ENCODE measurements around the gene MRRF. TPM values are rescaled to one million over a fixed set of nuclear protein-coding genes. Genes with fewer than 3 reads are reported as not detected.
"Not testable (repeated sequence)": the region's sequence is repeated elsewhere in the genome, so short reads cannot be mapped to it uniquely, and the experiment has no call there.

Gene MRRF
- total and polyA plus RNA-seq, 2 donors: 22.7 to 42.0 TPM

DNA sequence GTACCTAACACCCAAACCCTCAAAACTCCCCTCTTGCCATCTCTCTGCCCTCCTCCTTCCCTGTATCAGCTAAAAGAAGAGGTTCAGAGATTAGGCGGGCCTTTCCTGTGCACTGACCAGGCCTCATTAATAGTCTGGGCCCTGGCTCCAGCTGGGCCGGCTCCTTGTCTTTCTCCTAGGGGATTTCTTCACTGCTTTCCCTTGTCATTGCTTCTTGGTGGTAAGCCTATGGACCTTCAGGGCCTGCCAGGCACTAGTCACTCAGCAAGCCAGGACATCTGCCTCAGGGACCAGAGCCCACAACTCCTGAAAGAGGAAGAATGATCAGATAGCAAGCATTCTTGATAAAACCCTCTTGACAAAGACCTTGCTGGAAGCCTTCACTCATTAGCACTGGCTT lies 50.9 kb downstream of the MRRF start:
- 61% methylated on average over 2 of the region's 2 CpGs for WGBS
- peaks cover 6% of the 10 kb centered on the region for H3K36me3 ChIP-seq (ENCODE audit: insufficient read depth)
- no peak overlapping the region for H3K4me3 ChIP-seq (ENCODE audit: low read depth, low read length)
- no peak overlapping the region for H3K27ac ChIP-seq (ENCODE audit: low read depth)
- no peaks in the 10 kb centered on the region for H3K4me1 ChIP-seq (ENCODE audit: insufficient read depth)
- DNase-seq (ENCODE audit: extremely low spot score): no peak

DNA sequence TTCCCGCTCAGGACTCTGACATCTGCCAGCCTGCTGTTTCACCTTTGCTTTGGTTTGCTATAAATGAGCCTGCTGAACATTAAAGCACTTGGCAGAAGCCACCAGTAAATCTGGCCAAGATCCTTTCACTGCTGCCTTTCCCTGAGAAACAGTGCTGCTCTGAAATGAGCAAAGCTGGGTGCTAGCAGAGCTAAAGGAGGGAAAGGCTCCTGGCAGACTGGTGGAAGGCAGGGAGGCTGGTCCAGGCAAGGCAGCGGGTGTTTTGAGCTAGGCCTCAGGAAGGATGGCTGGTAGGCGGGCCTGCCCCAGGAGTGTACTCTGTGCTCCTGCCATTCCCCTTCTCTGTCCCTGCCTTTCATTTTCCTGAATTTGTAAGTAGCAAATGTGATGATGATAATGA lies 53.6 kb downstream of the MRRF start:
- H3K4me3 ChIP-seq (ENCODE audit: low read depth, low read length): no peak overlapping the region
- no peak overlapping the region for H3K27ac ChIP-seq (ENCODE audit: low read depth)
- no peaks in the 10 kb centered on the region for H3K4me1 ChIP-seq (ENCODE audit: insufficient read depth)
- peaks cover 3% of the 10 kb centered on the region for H3K36me3 ChIP-seq (ENCODE audit: insufficient read depth)
- no peak for DNase-seq (ENCODE audit: extremely low spot score)
- WGBS: 46% methylated on average over 3 of the region's 3 CpGs

DNA sequence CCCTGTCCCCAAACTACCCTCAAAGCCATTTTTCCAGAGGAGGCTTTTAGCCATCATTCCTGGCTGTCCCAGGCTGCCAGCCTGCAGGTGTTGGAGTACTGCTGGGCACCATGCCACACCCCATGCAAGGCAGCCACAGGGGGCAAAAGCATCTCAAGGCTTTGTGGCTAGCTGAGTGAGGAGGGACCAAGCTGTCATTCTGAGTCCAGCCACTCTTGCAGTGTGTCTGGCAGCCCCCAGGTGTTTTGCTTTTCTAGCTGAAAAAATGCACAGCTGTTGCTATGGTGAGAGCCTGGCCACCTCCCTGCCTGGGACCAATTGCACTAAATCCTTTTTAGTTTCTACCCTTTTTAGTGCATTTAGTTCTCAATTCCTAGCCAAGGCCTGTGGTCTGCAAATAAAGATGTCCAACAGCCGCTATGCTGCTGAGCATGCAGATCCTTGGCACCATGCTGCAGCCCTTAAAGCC lies 55.8 kb downstream of the MRRF start:
- 37% methylated on average over 1 of the region's 1 CpG for WGBS
- no peak for DNase-seq (ENCODE audit: extremely low spot score)
- Histone ChIP-seq H3K4me3 (ENCODE audit: low read depth, low read length) (no peak overlapping the region), H3K4me1 (ENCODE audit: insufficient read depth) (no peaks in the 10 kb centered on the region), H3K36me3 (ENCODE audit: insufficient read depth) (no peaks in the 10 kb centered on the region), H3K27ac (ENCODE audit: low read depth) (no peak overlapping the region)

GRCh38 chr9:122322553-122322952 lies 57.9 kb downstream of the MRRF start:
- no peak overlapping the region for H3K27ac ChIP-seq (ENCODE audit: low read depth)

DNA sequence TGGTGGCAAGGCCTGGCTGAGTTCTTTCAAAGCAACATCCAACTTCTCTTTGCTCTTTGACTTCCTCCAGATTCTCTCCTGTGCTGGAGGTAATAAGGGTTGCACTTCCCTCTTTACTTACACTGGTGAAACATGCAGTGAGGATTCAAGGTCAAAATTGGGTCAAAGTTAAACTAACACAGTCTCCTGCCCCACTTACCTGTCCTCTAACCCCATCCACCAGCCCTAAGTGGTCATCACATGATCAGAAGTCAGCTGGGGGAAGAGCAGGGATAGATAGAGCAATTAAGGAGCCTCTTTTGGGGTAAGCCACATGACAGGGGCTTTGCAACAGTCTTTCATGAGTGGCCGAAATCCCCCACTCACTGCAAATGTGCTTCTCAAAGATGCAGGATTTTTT lies 60.0 kb downstream of the MRRF start:
- DNase-seq (ENCODE audit: extremely low spot score); H3K27ac ChIP-seq (ENCODE audit: low read depth); H3K36me3 ChIP-seq (ENCODE audit: insufficient read depth); H3K4me1 ChIP-seq (ENCODE audit: insufficient read depth); H3K4me3 ChIP-seq (ENCODE audit: low read depth, low read length): not testable (repeated sequence)
- 48% methylated on average over 1 of the region's 1 CpG for WGBS

More at GRCh38 chr9:122322553-122322952, 57.9 kb downstream of the MRRF start:
- no peak for DNase-seq (ENCODE audit: extremely low spot score)
- 88% methylated on average over 2 of the region's 2 CpGs for WGBS
- Histone ChIP-seq H3K4me3 (ENCODE audit: low read depth, low read length) (no peak overlapping the region), H3K4me1 (ENCODE audit: insufficient read depth) (no peaks in the 10 kb centered on the region), H3K36me3 (ENCODE audit: insufficient read depth) (no peaks in the 10 kb centered on the region)

- H3K27ac ChIP-seq (ENCODE audit: low read depth): no peak overlapping the region
- no peak overlapping the region for H3K4me3 ChIP-seq (ENCODE audit: low read depth, low read length)
- H3K4me1 ChIP-seq (ENCODE audit: insufficient read depth): no peaks in the 10 kb centered on the region
- H3K36me3 ChIP-seq (ENCODE audit: insufficient read depth): no peaks in the 10 kb centered on the region
- no peak for DNase-seq (ENCODE audit: extremely low spot score)
- 13% methylated on average over 1 of the region's 1 CpG for WGBS
Measured at GRCh38 chr9:122325124-122325523, 60.4 kb downstream of the MRRF start.

DNA sequence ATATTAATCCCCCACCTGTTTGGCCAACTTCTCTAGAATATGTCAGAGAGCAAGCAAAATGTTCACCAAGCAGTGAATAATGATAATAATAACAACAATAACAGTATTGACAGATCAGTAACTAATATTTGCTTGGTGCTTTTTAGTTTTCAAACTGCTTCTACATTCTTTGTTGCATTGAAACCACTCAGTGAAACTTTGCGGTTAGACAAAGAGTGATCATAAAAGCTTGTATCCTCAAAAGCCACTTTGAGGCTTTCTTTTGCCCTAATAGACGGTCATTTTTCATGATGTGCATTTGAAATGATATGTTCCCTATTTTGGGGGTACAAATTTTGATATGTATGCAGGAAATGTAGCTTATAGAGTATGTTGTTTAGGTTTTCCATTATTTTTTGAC lies 62.5 kb downstream of the MRRF start:
- over 99% methylated on average over 2 of the region's 2 CpGs for WGBS
- no peak overlapping the region for H3K4me3 ChIP-seq (ENCODE audit: low read depth, low read length)
- DNase-seq (ENCODE audit: extremely low spot score): no peak
- no peak overlapping the region for H3K27ac ChIP-seq (ENCODE audit: low read depth)
- no peaks in the 10 kb centered on the region for H3K36me3 ChIP-seq (ENCODE audit: insufficient read depth)
- H3K4me1 ChIP-seq (ENCODE audit: insufficient read depth): no peaks in the 10 kb centered on the region

- DNase-seq (ENCODE audit: extremely low spot score): no peak
- WGBS: 75% methylated on average over 3 of the region's 3 CpGs
Measured at GRCh38 chr9:122329597-122329996, 64.9 kb downstream of the MRRF start.

GRCh38 chr9:122330466-122330865 lies 65.8 kb downstream of the MRRF start:
- not testable (repeated sequence) for DNase-seq (ENCODE audit: extremely low spot score); H3K36me3 ChIP-seq (ENCODE audit: insufficient read depth); H3K4me3 ChIP-seq (ENCODE audit: low read depth, low read length); H3K4me1 ChIP-seq (ENCODE audit: insufficient read depth); H3K27ac ChIP-seq (ENCODE audit: low read depth)
- WGBS: 86% methylated on average over 6 of the region's 6 CpGs

More at GRCh38 chr9:122329597-122329996, 64.9 kb downstream of the MRRF start:
- Histone ChIP-seq H3K36me3 (ENCODE audit: insufficient read depth) (no peaks in the 10 kb centered on the region), H3K4me1 (ENCODE audit: insufficient read depth) (no peaks in the 10 kb centered on the region), H3K27ac (ENCODE audit: low read depth) (no peak overlapping the region), H3K4me3 (ENCODE audit: low read depth, low read length) (no peak overlapping the region)

- Histone ChIP-seq H3K27ac (ENCODE audit: low read depth) (no peak overlapping the region), H3K4me1 (ENCODE audit: insufficient read depth) (no peaks in the 10 kb centered on the region), H3K36me3 (ENCODE audit: insufficient read depth) (no peaks in the 10 kb centered on the region), H3K4me3 (ENCODE audit: low read depth, low read length) (no peak overlapping the region)
- 88% methylated on average over 3 of the region's 3 CpGs for WGBS
- no peak for DNase-seq (ENCODE audit: extremely low spot score)
Measured at GRCh38 chr9:122331523-122331927, 66.8 kb downstream of the MRRF start.

DNA sequence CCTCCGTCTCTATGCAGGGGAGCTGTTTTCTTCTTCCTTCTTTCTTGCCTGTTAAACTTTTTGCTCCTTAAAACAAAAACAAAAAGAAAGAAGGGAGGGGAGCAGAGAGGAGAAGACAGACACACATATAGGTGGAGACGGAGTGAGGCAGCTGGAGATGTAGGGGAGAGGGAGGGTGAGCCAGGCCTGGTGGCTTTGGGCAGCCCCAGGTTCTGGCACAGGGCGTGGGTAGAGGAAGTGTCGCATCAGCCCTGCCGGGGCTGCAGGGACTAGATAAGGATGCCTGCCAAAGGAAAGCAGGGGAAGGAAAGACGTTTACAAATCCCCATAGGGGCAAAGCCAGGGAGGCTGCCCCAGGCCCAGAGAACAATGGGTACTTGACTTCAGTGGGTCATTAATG lies 67.4 kb downstream of the MRRF start:
- no peak for DNase-seq (ENCODE audit: extremely low spot score)
- Histone ChIP-seq H3K4me3 (ENCODE audit: low read depth, low read length) (no peak overlapping the region), H3K36me3 (ENCODE audit: insufficient read depth) (no peaks in the 10 kb centered on the region), H3K4me1 (ENCODE audit: insufficient read depth) (no peaks in the 10 kb centered on the region), H3K27ac (ENCODE audit: low read depth) (no peak overlapping the region)
- 51% methylated on average over 6 of the region's 6 CpGs for WGBS

- Histone ChIP-seq H3K4me1 (ENCODE audit: insufficient read depth) (no peaks in the 10 kb centered on the region), H3K4me3 (ENCODE audit: low read depth, low read length) (no peak overlapping the region), H3K27ac (ENCODE audit: low read depth) (no peak overlapping the region), H3K36me3 (ENCODE audit: insufficient read depth) (no peaks in the 10 kb centered on the region)
- DNase-seq (ENCODE audit: extremely low spot score): no peak
- 64% methylated on average over 7 of the region's 7 CpGs for whole genome bisulfite sequencing
Measured at GRCh38 chr9:122332644-122333043, 68.0 kb downstream of the MRRF start.

GRCh38 chr9:122333169-122333808 lies 68.6 kb downstream of the MRRF start:
- DNase-seq (ENCODE audit: extremely low spot score): no peak
- Histone ChIP-seq H3K4me3 (ENCODE audit: low read depth, low read length) (no peak overlapping the region), H3K4me1 (ENCODE audit: insufficient read depth) (no peaks in the 10 kb centered on the region), H3K27ac (ENCODE audit: low read depth) (no peak overlapping the region), H3K36me3 (ENCODE audit: insufficient read depth) (no peaks in the 10 kb centered on the region)
- 74% methylated on average over 10 of the region's 10 CpGs for whole genome bisulfite sequencing

- DNase-seq (ENCODE audit: extremely low spot score): no peak
- Histone ChIP-seq H3K4me1 (ENCODE audit: insufficient read depth) (no peaks in the 10 kb centered on the region), H3K4me3 (ENCODE audit: low read depth, low read length) (no peak overlapping the region), H3K27ac (ENCODE audit: low read depth) (no peak overlapping the region), H3K36me3 (ENCODE audit: insufficient read depth) (no peaks in the 10 kb centered on the region)
- 82% methylated on average over 4 of the region's 4 CpGs for WGBS
Measured at GRCh38 chr9:122334916-122335315, 70.2 kb downstream of the MRRF start.

- no peaks in the 10 kb centered on the region for H3K36me3 ChIP-seq (ENCODE audit: insufficient read depth)
- no peak overlapping the region for H3K27ac ChIP-seq (ENCODE audit: low read depth)
- no peak for DNase-seq (ENCODE audit: extremely low spot score)
- H3K4me3 ChIP-seq (ENCODE audit: low read depth, low read length): no peak overlapping the region
- H3K4me1 ChIP-seq (ENCODE audit: insufficient read depth): no peaks in the 10 kb centered on the region
- 91% methylated on average over 5 of the region's 5 CpGs for WGBS
Measured at GRCh38 chr9:122336189-122336588, 71.5 kb downstream of the MRRF start.

Data from urinary bladder (tissue), 4 donors.